ENCODE data around the gene OR4D9. TPM values are rescaled to one million over a fixed set of nuclear protein-coding genes. Genes with fewer than 3 reads are reported as not detected.

The OR4D9 gene
- total RNA-seq, 1 donor from 2014 or later = not detected

Other genes starting within 250 kb of the OR4D9 start
- gene OR5AN1, start 152.6 kb upstream of the OR4D9 start, total RNA-seq = not detected in 2 replicates
- not detected in 2 replicates for gene OR5A2, start 85.1 kb upstream of the OR4D9 start, total RNA-seq
- not detected in 2 replicates for gene OR5A1, start 75.1 kb upstream of the OR4D9 start, total RNA-seq
- gene OR4D6, start 54.6 kb upstream of the OR4D9 start, total RNA-seq = not detected in 2 replicates
- not detected in 2 replicates for gene OR4D10, start 38.2 kb upstream of the OR4D9 start, total RNA-seq
- gene OR4D11, start 8.0 kb upstream of the OR4D9 start, total RNA-seq = not detected in 2 replicates
- gene OSBP, start 104.2 kb downstream of the OR4D9 start, total RNA-seq = 42.8 and 43.4 TPM in 2 replicates
- gene PATL1, start 157.5 kb downstream of the OR4D9 start, total RNA-seq = 69.0 and 71.2 TPM in 2 replicates
- gene OR10V1, start 202.3 kb downstream of the OR4D9 start, total RNA-seq = not detected in 2 replicates
- gene STX3, start 243.8 kb downstream of the OR4D9 start, total RNA-seq = 9.9 and 14.1 TPM in 2 replicates

Data from activated T-helper 2 cell treated with anti-CD3 and anti-CD28 coated beads, Interferon-gamma antibody, Interleukin-2, Interleukin-4, amounts not matched to agents 10 μg/mL and 5 μg/mL and 100 μg/mL, durations not matched to agents 14 hours and 24 hours and 36 hours (primary cell).